Measurements from ENCODE around the gene ARFGAP1. TPM values are rescaled to one million over a fixed set of nuclear protein-coding genes. Genes with fewer than 3 reads are reported as not detected.

Gene ARFGAP1
- total RNA-seq, 4 donors from 2014 or later, result 16.1 to 46.2 (median 22.7) TPM

- no peak for TF ChIP-seq CTCF (IDR thresholded peaks at IDR 0.05; ENCODE audit: low read depth)
Observed at GRCh38 chr20:63269724-63270123, 2.9 kb upstream of the ARFGAP1 start.

GRCh38 chr20:63270606-63271325 lies 1.8 kb upstream of the ARFGAP1 start:
- TF ChIP-seq CTCF (IDR thresholded peaks at IDR 0.05; ENCODE audit: low read depth), result no peak

- no peak for TF ChIP-seq CTCF (IDR thresholded peaks at IDR 0.05; ENCODE audit: low read depth)
Observed at GRCh38 chr20:63273059-63273579, 506 bp downstream of the ARFGAP1 start.

- TF ChIP-seq CTCF (IDR thresholded peaks at IDR 0.05; ENCODE audit: low read depth), result no peak
Observed at GRCh38 chr20:63273635-63274380, 1.2 kb downstream of the ARFGAP1 start.

- no peak for TF ChIP-seq CTCF (IDR thresholded peaks at IDR 0.05; ENCODE audit: low read depth)
Observed at GRCh38 chr20:63274381-63275228, 2.0 kb downstream of the ARFGAP1 start.

- no peak for TF ChIP-seq CTCF (IDR thresholded peaks at IDR 0.05; ENCODE audit: low read depth)
Observed at GRCh38 chr20:63275825-63276224, 3.2 kb downstream of the ARFGAP1 start.

Measured in subcutaneous adipose tissue (tissue), 4 donors.